Smooth muscle cell (in vitro differentiated cells): ENCODE measurements around the gene LMNA. TPM values are rescaled to one million over a fixed set of nuclear protein-coding genes. Genes with fewer than 3 reads are reported as not detected.

Source experiments
- DNase-seq: peaks from one replicate; lab custom pipeline; 2025; ENCODE audit not compliant: unreplicated experiment; lab: John Stamatoyannopoulos, UW
- H2AFZ ChIP-seq: fragments of 200-600 bp; sonication (generic); 2 replicates; pipeline ENCODE4 v1.6.0; 2016; ENCODE audit warnings: antibody characterized with exemption, low read depth, mild to moderate bottlenecking
- H3F3A ChIP-seq: fragments of 200-600 bp; sonication (generic); 2 replicates; pipeline ENCODE4 v1.6.0; 2017; ENCODE audit warnings: antibody characterized with exemption, low read depth
- H3K27ac ChIP-seq: fragments of 200-600 bp; sonication (generic); 2 replicates; pipeline ENCODE4 v1.5.1; 2016; ENCODE audit warnings: low read depth, mild to moderate bottlenecking
- H3K27me3 ChIP-seq: fragments of 200-600 bp; sonication (generic); 2 replicates; pipeline ENCODE4 v1.6.1; 2016; ENCODE audit warnings: low read depth, mild to moderate bottlenecking
- H3K36me3 ChIP-seq: fragments of 200-600 bp; sonication (generic); 2 replicates; pipeline ENCODE4 v1.5.1; 2016; ENCODE audit warnings: low read depth
- H3K4me1 ChIP-seq: fragments of 200-600 bp; sonication (generic); 2 replicates; pipeline ENCODE4 v1.5.1; 2016; ENCODE audit warnings: low read depth
- H3K4me2 ChIP-seq: fragments of 200-600 bp; sonication (generic); 2 replicates; pipeline ENCODE4 v1.6.0; 2016; ENCODE audit warnings: mild to moderate bottlenecking
- H3K4me3 ChIP-seq: fragments of 200-600 bp; sonication (generic); 2 replicates; pipeline ENCODE4 v1.5.1; 2016; ENCODE audit warnings: mild to moderate bottlenecking
- H3K79me2 ChIP-seq: fragments of 200-600 bp; sonication (generic); 2 replicates; pipeline ENCODE4 v1.6.0; 2016; ENCODE audit warnings: low read depth, mild to moderate bottlenecking
- H3K9ac ChIP-seq: fragments of 200-600 bp; sonication (generic); 2 replicates; pipeline ENCODE4 v1.6.0; 2016; ENCODE audit warnings: low read depth
- H3K9me3 ChIP-seq: fragments of 200-600 bp; sonication (generic); replicated peaks from 2 replicates; pipeline ENCODE4 v1.5.1; 2016; ENCODE audit warnings: low read depth
- H4K20me1 ChIP-seq: fragments of 200-600 bp; sonication (generic); 2 replicates; pipeline ENCODE4 v1.6.0; 2016; ENCODE audit warnings: low read depth
- WGBS: methylation state at CpG from one replicate; pipeline ENCODE4 v1.1.7; 2016; ENCODE audit warnings: low lambda C conversion rate; 5-methylcytosine and 5-hydroxymethylcytosine counted together
- polyA plus RNA-seq: library from polyadenylated mRNA; unstranded; fragments of >200 nt; fragmentation: Nextera tagmentation; extraction: Ambion mirVana; gene quantifications from 2 replicates; pipeline ENCODE4 v1.2.1, GENCODE V29; 2016
- total RNA-seq: library from RNA; depleted of rRNA; stranded (reverse); fragments of >200 nt; gene quantifications from 2 replicates; pipeline ENCODE4 v1.2.3, GENCODE V29; 2014
- TF ChIP-seq, protein P1 (sequence below): fragments of 200-600 bp; sonication (generic); IDR thresholded peaks from 2 replicates; pipeline ENCODE4 v1.5.1; 2017; ENCODE audit warnings: borderline replicate concordance, mild to moderate bottlenecking, antibody characterized with exemption; ENCODE audit not compliant: insufficient read depth, poor library complexity, severe bottlenecking

The LMNA gene
- total and polyA plus RNA-seq, 2 experiments from 2014 or later: 256 to 626 TPM

DNA sequence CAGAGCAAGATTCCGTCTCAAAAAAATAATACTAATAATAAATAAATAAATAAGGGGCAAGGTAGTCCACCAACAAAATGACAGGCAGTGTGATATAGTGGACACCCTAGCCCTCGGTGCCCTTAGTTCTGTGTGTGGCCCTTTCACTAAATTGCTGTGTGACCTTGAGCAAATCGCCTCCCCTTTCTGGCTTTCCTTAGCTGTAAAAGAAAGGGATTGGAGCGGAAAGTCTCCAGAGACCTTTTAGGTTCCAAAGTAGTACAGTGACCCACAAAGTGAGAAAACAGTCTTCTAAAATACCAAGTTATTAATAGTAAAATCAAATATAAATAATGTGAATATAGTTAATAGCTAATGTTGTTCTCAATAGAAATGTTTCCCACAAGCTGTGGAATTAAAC is 7.6 kb downstream of the LMNA start:
- Histone ChIP-seq H3K4me3 (peak overlapping the region; percentile 31), H3K27me3 (no peaks in the 10 kb centered on the region), H3K9me3 (no peaks in the 10 kb centered on the region), H3K36me3 (no peaks in the 10 kb centered on the region), H4K20me1 (peaks cover 79% of the 10 kb centered on the region), H3K4me1 (peaks cover 57% of the 10 kb centered on the region), H3K79me2 (peaks cover 88% of the 10 kb centered on the region), H3F3A (peaks cover 58% of the 10 kb centered on the region), H3K4me2 (peak overlapping the region; percentile 88), H2AFZ (no peak overlapping the region), H3K27ac (peak overlapping the region; percentile 100), H3K9ac (peak overlapping the region; percentile 98)
- DNase-seq: no peak
- WGBS: 85% methylated on average over 4 of the region's 4 CpGs
- TF ChIP-seq, protein P1, sequence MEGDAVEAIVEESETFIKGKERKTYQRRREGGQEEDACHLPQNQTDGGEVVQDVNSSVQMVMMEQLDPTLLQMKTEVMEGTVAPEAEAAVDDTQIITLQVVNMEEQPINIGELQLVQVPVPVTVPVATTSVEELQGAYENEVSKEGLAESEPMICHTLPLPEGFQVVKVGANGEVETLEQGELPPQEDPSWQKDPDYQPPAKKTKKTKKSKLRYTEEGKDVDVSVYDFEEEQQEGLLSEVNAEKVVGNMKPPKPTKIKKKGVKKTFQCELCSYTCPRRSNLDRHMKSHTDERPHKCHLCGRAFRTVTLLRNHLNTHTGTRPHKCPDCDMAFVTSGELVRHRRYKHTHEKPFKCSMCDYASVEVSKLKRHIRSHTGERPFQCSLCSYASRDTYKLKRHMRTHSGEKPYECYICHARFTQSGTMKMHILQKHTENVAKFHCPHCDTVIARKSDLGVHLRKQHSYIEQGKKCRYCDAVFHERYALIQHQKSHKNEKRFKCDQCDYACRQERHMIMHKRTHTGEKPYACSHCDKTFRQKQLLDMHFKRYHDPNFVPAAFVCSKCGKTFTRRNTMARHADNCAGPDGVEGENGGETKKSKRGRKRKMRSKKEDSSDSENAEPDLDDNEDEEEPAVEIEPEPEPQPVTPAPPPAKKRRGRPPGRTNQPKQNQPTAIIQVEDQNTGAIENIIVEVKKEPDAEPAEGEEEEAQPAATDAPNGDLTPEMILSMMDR: no peak

DNA sequence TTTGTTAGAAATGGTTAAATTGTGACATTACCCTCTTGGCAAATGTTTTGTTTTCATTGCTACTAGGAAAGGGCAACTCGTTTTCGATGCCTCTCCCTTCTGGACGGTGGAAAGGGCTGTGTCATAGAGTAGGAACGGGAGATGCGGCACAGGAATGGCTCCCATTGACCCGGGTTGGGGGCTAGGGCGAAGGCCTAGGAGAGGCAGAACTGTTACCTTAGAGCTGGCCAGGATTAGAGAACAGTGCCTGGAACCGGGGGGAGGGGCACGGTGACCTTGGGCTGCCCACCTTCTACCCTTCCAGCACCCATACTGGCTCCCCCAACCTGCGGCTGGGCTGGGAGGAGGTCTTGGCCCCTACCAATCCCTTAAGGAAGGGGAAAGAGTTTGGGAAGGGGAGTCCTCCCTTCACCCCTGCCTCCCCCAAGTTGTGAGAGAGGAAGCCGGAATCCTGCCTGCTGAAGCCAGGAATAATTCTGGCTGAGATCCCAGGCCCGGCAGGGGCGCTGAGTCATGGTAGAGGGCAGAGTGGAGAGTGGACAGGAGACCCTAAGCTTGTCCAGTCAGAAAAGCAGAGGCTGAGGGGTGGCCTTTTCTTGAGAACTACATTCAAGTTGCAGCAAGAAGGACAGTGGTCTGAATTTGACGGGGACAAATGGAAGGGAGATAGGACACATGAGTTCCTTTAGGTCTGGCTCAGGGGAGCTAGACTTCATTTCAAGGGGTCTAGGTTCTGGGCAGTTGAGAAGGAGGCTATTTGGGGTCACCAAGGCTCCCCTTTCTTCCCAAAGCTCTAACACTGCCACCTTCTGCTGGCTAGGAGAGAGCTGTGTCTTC is 8.2 kb downstream of the LMNA start:
- peak overlapping the region; percentile 31 for H3K4me3 ChIP-seq
- H3F3A ChIP-seq: peaks cover 56% of the 10 kb centered on the region
- peak overlapping the region; percentile 88 for H3K4me2 ChIP-seq
- H4K20me1 ChIP-seq: peaks cover 78% of the 10 kb centered on the region
- no peaks in the 10 kb centered on the region for H3K27me3 ChIP-seq
- H3K79me2 ChIP-seq: peaks cover 84% of the 10 kb centered on the region
- H3K9me3 ChIP-seq: no peaks in the 10 kb centered on the region
- WGBS: 21% methylated on average over 14 of the region's 14 CpGs
- peak overlapping the region; percentile 98 for H3K9ac ChIP-seq
- H3K27ac ChIP-seq: peak overlapping the region; percentile 100
- peaks cover 58% of the 10 kb centered on the region for H3K4me1 ChIP-seq
- DNase-seq: no peak
- TF ChIP-seq, protein P1: no peak
- no peaks in the 10 kb centered on the region for H3K36me3 ChIP-seq
- no peak overlapping the region for H2AFZ ChIP-seq

DNA sequence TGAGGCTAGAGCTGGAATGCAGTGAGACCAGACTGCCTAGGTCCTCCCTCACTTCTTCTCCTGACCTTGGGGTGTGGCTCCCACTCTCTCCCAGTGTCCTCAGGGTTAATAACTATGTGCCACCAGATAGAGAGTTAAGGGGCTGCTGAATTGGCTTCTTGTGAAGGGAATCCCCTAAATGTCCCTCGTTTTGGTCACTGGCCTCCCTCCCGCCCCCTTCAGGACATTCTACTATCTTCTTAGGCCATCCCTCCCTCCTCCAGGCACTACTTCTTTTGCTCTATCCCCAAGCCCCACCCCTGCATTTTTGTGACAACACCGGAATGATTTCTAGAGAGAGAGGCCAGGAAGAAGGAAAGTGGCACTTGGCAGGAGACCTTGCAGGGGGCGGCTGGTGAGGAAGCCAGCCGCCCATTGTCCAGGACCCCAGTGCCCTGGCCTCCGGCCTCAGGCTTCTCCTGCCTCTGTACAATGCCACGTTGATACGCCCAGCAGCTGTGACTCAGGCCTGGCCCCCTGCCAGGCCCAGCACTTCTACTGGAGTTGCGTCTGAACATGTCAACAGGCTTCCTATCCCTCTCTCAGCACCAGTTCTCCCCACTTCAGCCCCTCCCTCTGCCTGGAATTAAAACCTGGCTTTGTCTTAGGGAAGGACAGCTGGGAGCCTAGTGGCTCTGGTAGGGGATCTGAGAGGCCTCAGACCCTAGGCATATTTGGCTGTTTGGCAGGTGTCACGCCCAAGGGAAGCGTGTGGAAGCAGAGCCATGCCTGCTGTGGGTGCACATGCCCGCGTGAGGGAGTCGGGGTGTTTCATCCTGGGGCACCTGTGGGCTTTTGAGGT is 9.1 kb downstream of the LMNA start:
- Histone ChIP-seq H3F3A (peaks cover 55% of the 10 kb centered on the region), H3K9me3 (no peaks in the 10 kb centered on the region), H4K20me1 (peaks cover 78% of the 10 kb centered on the region), H3K9ac (peak overlapping the region; percentile 98), H3K27me3 (no peaks in the 10 kb centered on the region), H3K4me1 (peaks cover 66% of the 10 kb centered on the region), H3K4me2 (peak overlapping the region; percentile 88), H3K36me3 (no peaks in the 10 kb centered on the region), H2AFZ (no peak overlapping the region), H3K4me3 (peak overlapping the region; percentile 31), H3K79me2 (peaks cover 83% of the 10 kb centered on the region), H3K27ac (peak overlapping the region; percentile 100)
- TF ChIP-seq, protein P1: peak; percentile 41
- WGBS: 23% methylated on average over 14 of the region's 14 CpGs
- DNase-seq: peak; percentile 78
